HG02973 (cell line): ENCODE data around the gene ERMARD.
"Not testable (repeated sequence)": the region's sequence is repeated elsewhere in the genome, so short reads cannot be mapped to it uniquely, and the experiment has no call there.

Source experiments
- ATAC-seq: cut with Tn5 transposase; IDR thresholded peaks from one replicate; pipeline ENCODE4 v1.9.1; 2021; ENCODE audit warnings: moderate library complexity; ENCODE audit not compliant: unreplicated experiment

The ERMARD gene

GRCh38 chr6:169738204-169738975 lies 13.0 kb upstream of the ERMARD start:
- no peak for ATAC-seq

- no peak for ATAC-seq
Observed at GRCh38 chr6:169738976-169739529, 12.4 kb upstream of the ERMARD start.

GRCh38 chr6:169741344-169741743 lies 10.1 kb upstream of the ERMARD start:
- ATAC-seq, result no peak

GRCh38 chr6:169745405-169745804 lies 6.0 kb upstream of the ERMARD start:
- no peak for ATAC-seq

- ATAC-seq, result no peak
Observed at GRCh38 chr6:169746556-169746955, 4.9 kb upstream of the ERMARD start.

GRCh38 chr6:169752074-169752623 lies 727 bp downstream of the ERMARD start:
- no peak for ATAC-seq

GRCh38 chr6:169755162-169755561 lies 3.7 kb downstream of the ERMARD start:
- ATAC-seq, result no peak

- no peak for ATAC-seq
Observed at GRCh38 chr6:169763308-169763707, 11.9 kb downstream of the ERMARD start.

GRCh38 chr6:169763881-169764280 lies 12.5 kb downstream of the ERMARD start:
- no peak for ATAC-seq

- not testable (repeated sequence) for ATAC-seq
Observed at GRCh38 chr6:169765789-169766188, 14.4 kb downstream of the ERMARD start.

- ATAC-seq, result no peak
Observed at GRCh38 chr6:169766232-169766631, 14.8 kb downstream of the ERMARD start.

GRCh38 chr6:169766921-169767736 lies 15.7 kb downstream of the ERMARD start:
- no peak for ATAC-seq

GRCh38 chr6:169774347-169774746 lies 22.9 kb downstream of the ERMARD start:
- ATAC-seq, result no peak

- ATAC-seq, result no peak
Observed at GRCh38 chr6:169775321-169775720, 23.9 kb downstream of the ERMARD start.

GRCh38 chr6:169776379-169776778 lies 25.0 kb downstream of the ERMARD start:
- no peak for ATAC-seq

- no peak for ATAC-seq
Observed at GRCh38 chr6:169777896-169778295, 26.5 kb downstream of the ERMARD start.

GRCh38 chr6:169778646-169779045 lies 27.2 kb downstream of the ERMARD start:
- no peak for ATAC-seq

GRCh38 chr6:169779092-169779815 lies 27.8 kb downstream of the ERMARD start:
- no peak for ATAC-seq

- ATAC-seq, result no peak
Observed at GRCh38 chr6:169779896-169780295, 28.5 kb downstream of the ERMARD start.

GRCh38 chr6:169780571-169781091 lies 29.2 kb downstream of the ERMARD start:
- ATAC-seq, result no peak

GRCh38 chr6:169782966-169783365 lies 31.5 kb downstream of the ERMARD start:
- no peak for ATAC-seq
